Breast epithelium (tissue), 4 donors: ENCODE data around the gene RBP5. TPM values are rescaled to one million over a fixed set of nuclear protein-coding genes. Genes with fewer than 3 reads are reported as not detected.

ENCODE experiments used
- DNase-seq, 2 donors: peaks; one replicate each; pipeline ENCODE4 v3.0.0-alpha.2; 2019; ENCODE audit warnings: low spot score in 2 of 2
- H3K27ac ChIP-seq, 2 donors: fragments of 200-600 bp; sonication (generic) in 1 of 2; one replicate each; pipeline ENCODE4 v1.5.1; 2016 to 2019; ENCODE audit warnings: mild to moderate bottlenecking in 1 of 2
- H3K27me3 ChIP-seq, 2 donors: fragments of 200-600 bp; sonication (generic) in 1 of 2; one replicate each; pipeline versions ENCODE4 v1.5.1 to v1.6.0; 2017 to 2019; ENCODE audit warnings: control low read depth in 1 of 2, mild to moderate bottlenecking in 1 of 2
- H3K36me3 ChIP-seq: fragments of 200-600 bp; one replicate; pipeline ENCODE4 v1.5.1; 2019
- H3K4me1 ChIP-seq, 2 donors: fragments of 200-600 bp; sonication (generic); one replicate each; pipeline ENCODE4 v1.5.1; 2016 to 2019; ENCODE audit warnings: control low read depth in 1 of 2
- H3K4me3 ChIP-seq, 3 donors: fragments of 200-600 bp; sonication (generic); 1 replicate in 2 of 3; 2 replicates in 1 of 3; pipeline ENCODE4 v1.5.1; 2016 to 2019; ENCODE audit warnings: mild to moderate bottlenecking in 3 of 3, moderate library complexity in 2 of 3
- H3K9me3 ChIP-seq, 2 donors: fragments of 200-600 bp; sonication (generic) in 1 of 2; one replicate each; pipeline ENCODE4 v1.5.1; 2016 to 2019; ENCODE audit warnings: control low read depth in 1 of 2
- CTCF ChIP-seq, 3 donors: fragments of 450-650 bp; IDR thresholded peaks; one replicate each; pipeline ENCODE4 v1.5.1; 2016 to 2017; ENCODE audit warnings: antibody characterized with exemption in 3 of 3, mild to moderate bottlenecking in 3 of 3, moderate library complexity in 3 of 3
- POLR2A ChIP-seq: fragments of 450-650 bp; IDR thresholded peaks from one replicate; pipeline ENCODE4 v1.6.1; 2016; ENCODE audit warnings: antibody characterized with exemption, mild to moderate bottlenecking, moderate library complexity
- POLR2AphosphoS5 ChIP-seq, 3 donors: sonication (generic); formaldehyde crosslinking; IDR thresholded peaks; one replicate each; pipeline ENCODE4 v1.6.1; 2017; ENCODE audit warnings: antibody characterized with exemption in 3 of 3
- intact Hi-C: fragments of 100-400 bp; cut with DNase I; formaldehyde crosslinking; loops from one replicate; pipeline ENCODE4 v1.15.1; 2023; ENCODE audit warnings: low total_unique reads
- total RNA-seq, 3 donors: library from RNA; depleted of rRNA; stranded (reverse); fragments of >200 nt; gene quantifications; one replicate each; pipeline ENCODE4 v1.1.0, GENCODE V29; 2016

RBP5 gene
- total RNA-seq, 3 donors from 2014 or later: 1.1 to 3.3 (median 2.9) TPM

- TF ChIP-seq CTCF (IDR thresholded peaks at IDR 0.05): peak; percentile 90 to 92 (median 92)
- peak; percentile 75 to 95 (median 86) for TF ChIP-seq POLR2AphosphoS5 (IDR thresholded peaks at IDR 0.05)
- TF ChIP-seq POLR2A: peak; percentile 20
- intact Hi-C loops: no loop called here
- DNase-seq: peak; percentile 69 to 72
- H3K4me1 ChIP-seq: peaks cover 2 to 8% of the 10 kb centered on the region in 2 donors
- H3K4me3 ChIP-seq: peak within 1 kb of the TSS; percentile 55 to 77 (median 63)
- H3K27ac ChIP-seq: peak within 1 kb of the TSS; percentile 88 to 98
- H3K27me3 ChIP-seq: no peaks in the 10 kb centered on the region
- H3K36me3 ChIP-seq: no peaks in the 10 kb centered on the region
- no peaks in the 10 kb centered on the region for H3K9me3 ChIP-seq
Measured at GRCh38 chr12:7092229-7092985, 36.3 kb downstream of the RBP5 start, which contains the start of gene C1R. C1R (minus strand) TSS chr12:7092445; CDS start chr12:7092388, 57 bp downstream.

- no peaks in the 10 kb centered on the region for H3K9me3 ChIP-seq
- peak overlapping the region; percentile 88 to 98 for H3K27ac ChIP-seq
- intact Hi-C loops: no loop called here
- H3K4me3 ChIP-seq: peak overlapping the region; percentile 55 to 77 (median 63)
- no peak for DNase-seq
- peaks cover 2 to 8% of the 10 kb centered on the region in 2 donors for H3K4me1 ChIP-seq
- no peaks in the 10 kb centered on the region for H3K27me3 ChIP-seq
- no peaks in the 10 kb centered on the region for H3K36me3 ChIP-seq
- TF ChIP-seq POLR2A: no peak
- peak in 1 of 3 donors; percentile 10 for TF ChIP-seq POLR2AphosphoS5 (IDR thresholded peaks at IDR 0.05)
Measured at GRCh38 chr12:7091660-7092228, 36.9 kb downstream of the RBP5 start.

GRCh38 chr12:7091171-7091570, 37.5 kb downstream of the RBP5 start:
- H3K4me1 ChIP-seq: peaks cover 2 to 8% of the 10 kb centered on the region in 2 donors
- H3K9me3 ChIP-seq: no peaks in the 10 kb centered on the region
- no peak for DNase-seq
- intact Hi-C loops: no loop called here
- no peak for TF ChIP-seq POLR2AphosphoS5 (IDR thresholded peaks at IDR 0.05)
- no peak for TF ChIP-seq CTCF (IDR thresholded peaks at IDR 0.05)
- TF ChIP-seq POLR2A: no peak
- no peaks in the 10 kb centered on the region for H3K36me3 ChIP-seq
- H3K27me3 ChIP-seq: no peaks in the 10 kb centered on the region
- H3K27ac ChIP-seq: peak overlapping the region; percentile 88 to 98
- H3K4me3 ChIP-seq: peak overlapping the region; percentile 55 to 77 (median 63)

DNA sequence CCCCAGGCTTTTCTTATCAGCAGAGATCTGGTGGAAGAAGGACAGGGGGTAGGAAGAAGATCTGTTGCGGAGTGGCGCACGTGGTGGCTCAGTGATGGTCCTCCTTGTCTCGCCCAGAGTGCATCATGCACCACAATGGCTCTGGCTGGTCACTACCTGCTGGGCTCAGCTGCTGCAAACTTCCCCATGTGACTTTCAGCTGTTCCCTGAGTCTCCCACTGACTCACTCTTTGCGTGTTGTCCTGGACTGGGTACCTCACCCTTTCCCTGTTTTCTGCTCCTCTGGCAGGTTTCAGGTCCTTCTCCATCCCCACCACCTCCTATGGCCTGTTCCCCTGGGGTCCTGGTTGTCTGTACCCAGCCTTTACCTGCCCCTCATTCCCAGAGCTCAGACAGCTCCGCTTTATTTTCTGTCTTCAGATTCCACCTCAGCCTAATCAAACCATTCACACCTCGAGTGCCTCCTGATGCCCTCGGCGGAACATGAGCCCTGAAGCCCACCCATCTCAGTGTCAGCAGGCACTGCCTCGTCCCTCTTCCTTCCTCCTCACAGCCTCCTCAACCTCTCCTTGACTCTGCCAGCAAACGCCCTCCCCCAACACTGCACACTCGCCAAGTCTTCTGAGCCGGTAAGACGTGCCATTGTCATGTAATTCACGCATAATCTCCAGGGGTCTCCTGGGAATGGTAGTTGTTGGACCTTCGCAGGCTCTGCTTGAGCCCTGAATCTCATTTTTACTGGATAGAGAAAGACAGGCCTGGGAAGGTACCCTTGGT, 38.3 kb downstream of the RBP5 start:
- no peak for DNase-seq
- Histone ChIP-seq H3K4me3 (peak overlapping the region; percentile 55 to 77 (median 63)), H3K36me3 (no peaks in the 10 kb centered on the region), H3K27ac (peak overlapping the region; percentile 88 to 98), H3K4me1 (peaks cover 2 to 8% of the 10 kb centered on the region in 2 donors), H3K27me3 (no peaks in the 10 kb centered on the region), H3K9me3 (no peaks in the 10 kb centered on the region)
- intact Hi-C loops: no loop called here
- TF ChIP-seq CTCF (IDR thresholded peaks at IDR 0.05) (no peak), POLR2AphosphoS5 (IDR thresholded peaks at IDR 0.05) (peak in 1 of 3 donors; percentile 19)

- Histone ChIP-seq H3K9me3 (no peaks in the 10 kb centered on the region), H3K36me3 (no peaks in the 10 kb centered on the region), H3K4me1 (peaks cover 2 to 8% of the 10 kb centered on the region in 2 donors), H3K4me3 (peak overlapping the region in 2 of 3 donors; percentile 63 to 77), H3K27me3 (no peaks in the 10 kb centered on the region), H3K27ac (peak overlapping the region; percentile 88 to 98)
- intact Hi-C loops: no loop called here
- TF ChIP-seq POLR2A (no peak), POLR2AphosphoS5 (IDR thresholded peaks at IDR 0.05) (no peak), CTCF (IDR thresholded peaks at IDR 0.05) (no peak)
- no peak for DNase-seq
Measured at GRCh38 chr12:7089196-7089871, 39.4 kb downstream of the RBP5 start.
